Measurements from ENCODE around the gene ZNF10. TPM values are rescaled to one million over a fixed set of nuclear protein-coding genes. Genes with fewer than 3 reads are reported as not detected.

Gene ZNF10
- total RNA-seq (10 to 100 TPM in 1 of 2 donors, 1 to 10 TPM in 1; 7.0 to 26.2 TPM), polyA plus RNA-seq (1 to 10 TPM; 3.2 to 6.7 TPM)
- long read RNA-seq, donor 1, partial matches to known transcripts = 12 of 12 reads
- long read RNA-seq, donor 1, other reads (novel, unspliced or antisense) = 0 of 12 reads
- long read RNA-seq, donor 2 = 0 reads
- long read RNA-seq, donor 3 = 0 reads
- long read RNA-seq, donor 4, partial matches to known transcripts = 0 of 1 reads
- long read RNA-seq, donor 4, other reads (novel, unspliced or antisense) = 0 of 1 reads
- long read RNA-seq, donor 5, partial matches to known transcripts = 0 of 4 reads
- long read RNA-seq, donor 5, other reads (novel, unspliced or antisense) = 0 of 4 reads

GRCh38 chr12:133130038-133130807, at the start of gene ZNF10, which contains the start of gene ZNF891:
Gene ZNF10 (plus strand): TSS chr12:133130627. CDS start chr12:133144493, 13,866 bp downstream.
Gene ZNF891 (minus strand): TSS chr12:133130274. CDS start chr12:133121918, 8,356 bp downstream.
- Histone ChIP-seq H3K4me1 (ENCODE audit: control insufficient read depth in 5 of 5, insufficient read depth in 5 of 5, low read length in 5 of 5) (peaks cover 0 to 7% (median 0%) of the 10 kb centered on the region in 5 donors), H3K27me3 (ENCODE audit: control insufficient read depth in 3 of 3, insufficient read depth in 3 of 3, low read length in 2 of 3) (no peaks in the 10 kb centered on the region), H3K9ac (ENCODE audit: insufficient read depth in 1 of 2, low read length in 2 of 2) (peak within 1 kb of the TSS; percentile 88 to 100), H3K9me3 (ENCODE audit: control insufficient read depth in 4 of 4, insufficient read depth in 3 of 4, low read length in 3 of 4) (peaks cover 12 to 35% (median 28%) of the 10 kb centered on the region in 4 donors), H3K4me3 (peak within 1 kb of the TSS; percentile 79), H3K27ac (ENCODE audit: low read depth in 1 of 2, low read length in 1 of 2) (peak within 1 kb of the TSS; percentile 85 to 95), H3K36me3 (ENCODE audit: control insufficient read depth in 4 of 4, insufficient read depth in 4 of 4, low read length in 4 of 4) (peaks cover 3 to 36% (median 26%) of the 10 kb centered on the region in 4 donors)
- WGBS, 2 donors = 0% methylated on average over 87 of the region's 87 CpGs
- peak; percentile 97 to 98 (median 98) for DNase-seq
- TF ChIP-seq CTCF (IDR thresholded peaks at IDR 0.05; ENCODE audit: control extremely low read depth, extremely low read depth) = no peak
- ATAC-seq (ENCODE audit: insufficient read depth, low FRiP score) = peak; percentile 97

- H3K27me3 ChIP-seq (ENCODE audit: control insufficient read depth in 3 of 3, insufficient read depth in 3 of 3, low read length in 2 of 3) = no peaks in the 10 kb centered on the region
- H3K4me3 ChIP-seq = peak overlapping the region; percentile 78
- peaks cover 0 to 12% (median 0%) of the 10 kb centered on the region in 5 donors for H3K4me1 ChIP-seq (ENCODE audit: control insufficient read depth in 5 of 5, insufficient read depth in 5 of 5, low read length in 5 of 5)
- 29 to 30% methylated on average over 16 to 17 of the region's 17 CpGs for WGBS, 2 donors
- peak overlapping the region; percentile 96 to 98 for H3K27ac ChIP-seq (ENCODE audit: low read depth in 1 of 2, low read length in 1 of 2)
- H3K9me3 ChIP-seq (ENCODE audit: control insufficient read depth in 4 of 4, insufficient read depth in 3 of 4, low read length in 3 of 4) = peaks cover 26 to 33% (median 32%) of the 10 kb centered on the region in 4 donors
- ATAC-seq (ENCODE audit: insufficient read depth, low FRiP score) = peak; percentile 5
- no peak for TF ChIP-seq CTCF (IDR thresholded peaks at IDR 0.05; ENCODE audit: control extremely low read depth, extremely low read depth)
- peak overlapping the region; percentile 95 to 98 for H3K9ac ChIP-seq (ENCODE audit: insufficient read depth in 1 of 2, low read length in 2 of 2)
- peak in 2 of 3 donors; percentile 15 to 30 for DNase-seq
- H3K36me3 ChIP-seq (ENCODE audit: control insufficient read depth in 4 of 4, insufficient read depth in 4 of 4, low read length in 4 of 4) = peaks cover 18 to 49% (median 41%) of the 10 kb centered on the region in 4 donors
Observed at GRCh38 chr12:133081159-133081780, 49.2 kb upstream of the ZNF10 start.

- ATAC-seq (ENCODE audit: insufficient read depth, low FRiP score) (no peak), DNase-seq (no peak)
- no peak overlapping the region for H3K4me3 ChIP-seq
- H3K36me3 ChIP-seq (ENCODE audit: control insufficient read depth in 4 of 4, insufficient read depth in 4 of 4, low read length in 4 of 4) = peaks cover 18 to 67% (median 54%) of the 10 kb centered on the region in 4 donors
- WGBS, 2 donors = 97 to 100% methylated on average over 6 of the region's 6 CpGs
- TF ChIP-seq CTCF (IDR thresholded peaks at IDR 0.05; ENCODE audit: control extremely low read depth, extremely low read depth) = no peak
- H3K9me3 ChIP-seq (ENCODE audit: control insufficient read depth in 4 of 4, insufficient read depth in 3 of 4, low read length in 3 of 4) = peaks cover 25 to 43% (median 33%) of the 10 kb centered on the region in 4 donors
- no peaks in the 10 kb centered on the region for H3K27me3 ChIP-seq (ENCODE audit: control insufficient read depth in 3 of 3, insufficient read depth in 3 of 3, low read length in 2 of 3)
- H3K9ac ChIP-seq (ENCODE audit: insufficient read depth in 1 of 2, low read length in 2 of 2) = no peak overlapping the region
- no peak overlapping the region for H3K27ac ChIP-seq (ENCODE audit: low read depth in 1 of 2, low read length in 1 of 2)
- H3K4me1 ChIP-seq (ENCODE audit: control insufficient read depth in 5 of 5, insufficient read depth in 5 of 5, low read length in 5 of 5) = peaks cover 0 to 12% (median 0%) of the 10 kb centered on the region in 5 donors
Observed at GRCh38 chr12:133083345-133083744, 47.1 kb upstream of the ZNF10 start.
